Calu3 (cell line): ENCODE data around the gene PAF1. TPM values are rescaled to one million over a fixed set of nuclear protein-coding genes. Genes with fewer than 3 reads are reported as not detected.

Experiments used
- BruUV-seq: library from RNA; stranded (reverse); fragments of 400-500 nt; replicated peaks from 2 replicates; lab custom pipeline; 2021; lab: Mats Ljungman, UMichigan
- CTCF ChIA-PET: fragments of 300-600 bp; sonication (Branson Sonifier 250); formaldehyde crosslinking; loops from one replicate; lab custom pipeline; 2022; ENCODE audit warnings: antibody characterized with exemption; lab: Charles Lee
- DNase-seq: peaks from one replicate; pipeline ENCODE4 v3.0.0; 2022
- H3K27ac Mint-ChIP-seq: one replicate; pipeline ENCODE4 v1.8.0; 2022; ENCODE audit warnings: mixed read lengths; ENCODE audit not compliant: unreplicated experiment
- H3K27me3 Mint-ChIP-seq: one replicate; pipeline ENCODE4 v1.8.0; 2022; ENCODE audit warnings: mixed read lengths; ENCODE audit not compliant: unreplicated experiment
- H3K36me3 Mint-ChIP-seq: one replicate; pipeline ENCODE4 v1.8.0; 2022; ENCODE audit warnings: mild to moderate bottlenecking, moderate library complexity, mixed read lengths; ENCODE audit not compliant: insufficient read depth, unreplicated experiment
- H3K4me1 Mint-ChIP-seq: one replicate; pipeline ENCODE4 v1.8.0; 2022; ENCODE audit warnings: mild to moderate bottlenecking, low read depth, mixed read lengths; ENCODE audit not compliant: unreplicated experiment
- H3K4me3 Mint-ChIP-seq: one replicate; pipeline ENCODE4 v1.8.0; 2022; ENCODE audit warnings: mild to moderate bottlenecking, low read depth, moderate library complexity, mixed read lengths; ENCODE audit not compliant: unreplicated experiment
- H3K9me3 Mint-ChIP-seq: one replicate; pipeline ENCODE4 v1.8.0; 2022; ENCODE audit warnings: low read depth, mixed read lengths; ENCODE audit not compliant: unreplicated experiment
- CTCF ChIP-seq: fragments of 200-600 bp; IDR thresholded peaks from one replicate; pipeline ENCODE4 v1.8.0; 2022; ENCODE audit warnings: antibody characterized with exemption; ENCODE audit not compliant: unreplicated experiment
- intact Hi-C: fragments of 100-400 bp; cut with micrococcal nuclease; formaldehyde crosslinking; loops from one replicate; pipeline ENCODE4 v1.10.0; 2022; ENCODE audit not compliant: unreplicated experiment
- total RNA-seq: library from RNA; stranded (reverse); gene quantifications from 2 replicates; pipeline ENCODE4 v1.2.3, GENCODE V29; 2022

The PAF1 gene
- total RNA-seq, 1 experiment from 2014 or later: 64.3 TPM

GRCh38 chr19:39410017-39410830 lies 19.3 kb upstream of the PAF1 start:
- no peaks in the 10 kb centered on the region for H3K9me3 Mint-ChIP-seq
- DNase-seq: peak; percentile 71
- peak overlapping the region; percentile 77 for H3K4me3 Mint-ChIP-seq
- TF ChIP-seq CTCF: no peak
- peak overlapping the region; percentile 94 for H3K27ac Mint-ChIP-seq
- peaks cover 55% of the 10 kb centered on the region for H3K4me1 Mint-ChIP-seq
- no peaks in the 10 kb centered on the region for H3K27me3 Mint-ChIP-seq
- no TSS peak for BruUV-seq
- H3K36me3 Mint-ChIP-seq: peaks cover 89% of the 10 kb centered on the region
- intact Hi-C loops: loop anchor here (5.0 kb wide), 1 partner anchor 288 kb away; no protein-coding TSS in a partner anchor
- CTCF ChIA-PET: interaction anchor here (0.5 kb wide), 1 partner anchor 15 kb away, joined by 3 read pairs; no protein-coding TSS in a partner anchor

GRCh38 chr19:39409208-39410016 lies 18.5 kb upstream of the PAF1 start:
- BruUV-seq: no TSS peak
- H3K9me3 Mint-ChIP-seq: no peaks in the 10 kb centered on the region
- DNase-seq: peak; percentile 99
- CTCF ChIA-PET: interaction anchor here (0.5 to 1.0 kb wide), 3 partner anchors 11 to 19 kb away, joined by 3 to 4 read pairs (median 3); partner anchors contain the start of genes MED29 and PAF1
- intact Hi-C loops: loop anchor here (5.0 kb wide), 1 partner anchor 287 kb away; no protein-coding TSS in a partner anchor
- H3K4me1 Mint-ChIP-seq: peaks cover 55% of the 10 kb centered on the region
- H3K27me3 Mint-ChIP-seq: no peaks in the 10 kb centered on the region
- H3K4me3 Mint-ChIP-seq: peak overlapping the region; percentile 77
- H3K27ac Mint-ChIP-seq: peak overlapping the region; percentile 94
- no peak for TF ChIP-seq CTCF
- peaks cover 98% of the 10 kb centered on the region for H3K36me3 Mint-ChIP-seq

DNA sequence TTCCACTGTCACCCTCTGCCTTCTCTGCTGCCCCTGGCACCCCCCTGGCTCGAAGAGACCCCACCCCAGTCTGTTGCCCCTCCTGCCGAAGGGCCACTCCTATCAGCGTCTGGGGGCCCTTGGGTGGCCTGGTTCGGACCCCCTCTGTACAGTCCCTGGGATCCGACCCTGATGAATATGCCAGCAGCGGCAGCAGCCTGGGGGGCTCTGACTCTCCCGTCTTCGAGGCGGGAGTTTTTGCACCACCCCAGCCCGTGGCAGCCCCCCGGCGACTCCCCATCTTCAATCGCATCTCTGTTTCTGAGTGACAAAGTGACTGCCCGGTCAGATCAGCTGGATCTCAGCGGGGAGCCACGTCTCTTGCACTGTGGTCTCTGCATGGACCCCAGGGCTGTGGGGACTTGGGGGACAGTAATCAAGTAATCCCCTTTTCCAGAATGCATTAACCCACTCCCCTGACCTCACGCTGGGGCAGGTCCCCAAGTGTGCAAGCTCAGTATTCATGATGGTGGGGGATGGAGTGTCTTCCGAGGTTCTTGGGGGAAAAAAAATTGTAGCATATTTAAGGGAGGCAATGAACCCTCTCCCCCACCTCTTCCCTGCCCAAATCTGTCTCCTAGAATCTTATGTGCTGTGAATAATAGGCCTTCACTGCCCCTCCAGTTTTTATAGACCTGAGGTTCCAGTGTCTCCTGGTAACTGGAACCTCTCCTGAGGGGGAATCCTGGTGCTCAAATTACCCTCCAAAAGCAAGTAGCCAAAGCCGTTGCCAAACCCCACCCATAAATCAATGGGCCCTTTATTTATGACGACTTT lies 17.7 kb upstream of the PAF1 start:
- TSS peak; percentile 83 for BruUV-seq
- H3K9me3 Mint-ChIP-seq: no peaks in the 10 kb centered on the region
- H3K4me1 Mint-ChIP-seq: peaks cover 52% of the 10 kb centered on the region
- peaks cover 100% of the 10 kb centered on the region for H3K36me3 Mint-ChIP-seq
- no peak for TF ChIP-seq CTCF
- peak overlapping the region; percentile 94 for H3K27ac Mint-ChIP-seq
- intact Hi-C loops: no loop called here
- H3K27me3 Mint-ChIP-seq: no peaks in the 10 kb centered on the region
- H3K4me3 Mint-ChIP-seq: peak overlapping the region; percentile 77
- CTCF ChIA-PET: interaction anchor here (0.7 to 2.4 kb wide), 3 partner anchors 10 to 18 kb away, joined by 3 to 11 read pairs (median 4); partner anchors contain the start of genes MED29 and PAF1
- peak; percentile 32 for DNase-seq
